Measurements from ENCODE around the gene TSPAN1.

DNA sequence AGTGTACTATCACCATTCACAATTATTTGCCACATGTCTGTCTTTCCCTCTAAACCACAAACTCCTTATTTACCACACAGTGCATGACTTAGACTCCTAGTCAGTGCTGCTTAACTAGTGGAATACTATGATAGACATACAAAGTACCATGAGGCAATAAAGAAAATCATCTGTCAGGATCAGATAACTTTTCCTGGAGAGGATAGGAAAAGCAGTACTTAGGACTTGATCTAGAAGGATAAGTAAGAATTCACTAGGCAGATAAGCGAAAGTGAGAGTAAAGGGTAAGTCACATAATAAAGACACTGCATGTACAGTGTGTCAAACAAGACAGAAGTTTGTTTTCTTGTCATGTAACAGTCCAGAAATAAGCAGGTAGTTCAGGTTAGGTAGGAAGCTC, 21.2 kb upstream of the TSPAN1 start:
- TF ChIP-seq CTCF (IDR thresholded peaks at IDR 0.05) (no peak), POLR2A (IDR thresholded peaks at IDR 0.05) (no peak)

Data from heart left ventricle (tissue), 13 donors.